M059J (cell line): ENCODE results near the gene ARHGAP18. TPM values are rescaled to one million over a fixed set of nuclear protein-coding genes. Genes with fewer than 3 reads are reported as not detected.

ENCODE experiments used
- DNase-seq: peaks from one replicate; pipeline ENCODE4 v3.0.0-alpha.2; 2012; ENCODE audit warnings: low read depth
- total RNA-seq: library from RNA; depleted of rRNA; stranded (reverse); fragments of >200 nt; shearing (Covaris generic); gene quantifications from 2 replicates; pipeline ENCODE4 v1.2.3, GENCODE V29; 2014

ARHGAP18 gene
- total RNA-seq, 1 experiment from 2014 or later, result 31.2 TPM

- no peak for DNase-seq
Observed at GRCh38 chr6:129643968-129644367, 66.0 kb downstream of the ARHGAP18 start.

- DNase-seq, result no peak
Observed at GRCh38 chr6:129643176-129643575, 66.8 kb downstream of the ARHGAP18 start.

GRCh38 chr6:129642322-129642721, 67.7 kb downstream of the ARHGAP18 start:
- no peak for DNase-seq

GRCh38 chr6:129641344-129641743, 68.6 kb downstream of the ARHGAP18 start:
- peak; percentile 84 for DNase-seq

GRCh38 chr6:129638686-129639085, 71.3 kb downstream of the ARHGAP18 start:
- DNase-seq, result no peak

GRCh38 chr6:129638055-129638684, 71.8 kb downstream of the ARHGAP18 start:
- DNase-seq, result peak; percentile 43

GRCh38 chr6:129637340-129638054, 72.5 kb downstream of the ARHGAP18 start:
- DNase-seq, result no peak

- DNase-seq, result peak; percentile 84
Observed at GRCh38 chr6:129635396-129636130, 74.4 kb downstream of the ARHGAP18 start.

GRCh38 chr6:129634411-129635230, 75.4 kb downstream of the ARHGAP18 start:
- DNase-seq, result peak; percentile 78

GRCh38 chr6:129633529-129633928, 76.4 kb downstream of the ARHGAP18 start:
- DNase-seq, result no peak

GRCh38 chr6:129632172-129632613, 77.8 kb downstream of the ARHGAP18 start:
- DNase-seq, result no peak

GRCh38 chr6:129631070-129631469, 78.9 kb downstream of the ARHGAP18 start:
- DNase-seq, result no peak

GRCh38 chr6:129630596-129630995, 79.4 kb downstream of the ARHGAP18 start:
- DNase-seq, result no peak

- no peak for DNase-seq
Observed at GRCh38 chr6:129628101-129628815, 81.7 kb downstream of the ARHGAP18 start.

GRCh38 chr6:129624488-129624887, 85.5 kb downstream of the ARHGAP18 start:
- DNase-seq, result no peak

- no peak for DNase-seq
Observed at GRCh38 chr6:129623008-129623732, 86.8 kb downstream of the ARHGAP18 start.

GRCh38 chr6:129621252-129621651, 88.7 kb downstream of the ARHGAP18 start:
- DNase-seq, result no peak

GRCh38 chr6:129620234-129620610, 89.8 kb downstream of the ARHGAP18 start:
- no peak for DNase-seq

- DNase-seq, result no peak
Observed at GRCh38 chr6:129619579-129620233, 90.3 kb downstream of the ARHGAP18 start.

- peak; percentile 40 for DNase-seq
Observed at GRCh38 chr6:129617986-129618385, 92.0 kb downstream of the ARHGAP18 start.
